HG03108 (cell line): ENCODE measurements around the gene SCD5.

Experiments used
- ATAC-seq: cut with Tn5 transposase; IDR thresholded peaks from one replicate; pipeline ENCODE4 v1.9.1; 2021; ENCODE audit warnings: moderate library complexity; ENCODE audit not compliant: unreplicated experiment

The SCD5 gene

DNA sequence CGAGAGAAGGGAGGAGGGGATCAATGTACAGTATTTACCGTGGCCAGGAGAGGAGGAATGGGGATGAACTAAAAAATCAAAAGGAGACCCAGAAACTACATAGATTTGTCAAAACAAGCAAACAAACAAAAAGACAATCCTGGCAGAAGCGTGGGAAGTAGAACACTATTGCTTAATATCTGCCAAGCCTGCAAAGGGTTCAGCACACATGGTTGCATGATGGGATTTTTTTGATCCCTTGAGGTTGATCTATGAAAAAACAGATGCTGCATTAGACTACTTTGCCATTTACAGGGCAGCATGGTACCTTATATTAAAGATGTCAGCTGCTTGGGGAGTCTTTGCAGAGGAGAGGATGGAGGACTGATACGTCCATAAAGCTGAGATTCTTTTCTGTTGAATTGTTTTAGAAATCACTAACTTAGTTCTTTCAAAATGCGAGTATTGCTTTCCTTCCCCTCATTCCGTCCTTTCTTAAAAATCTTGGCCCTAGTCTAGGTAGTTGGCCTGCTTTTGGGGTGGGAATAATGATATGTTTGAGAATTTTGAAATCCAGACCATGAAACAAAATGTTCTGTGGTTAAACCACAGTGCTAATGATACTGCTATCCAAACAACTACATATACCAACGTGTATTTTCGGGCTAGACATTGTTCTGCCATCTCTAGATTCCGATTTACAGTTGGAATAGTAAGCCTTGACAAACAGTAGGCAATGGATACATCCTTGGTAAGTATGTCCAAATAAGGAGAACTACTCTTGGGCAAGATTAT lies 197.2 kb downstream of the SCD5 start:
- no peak for ATAC-seq

DNA sequence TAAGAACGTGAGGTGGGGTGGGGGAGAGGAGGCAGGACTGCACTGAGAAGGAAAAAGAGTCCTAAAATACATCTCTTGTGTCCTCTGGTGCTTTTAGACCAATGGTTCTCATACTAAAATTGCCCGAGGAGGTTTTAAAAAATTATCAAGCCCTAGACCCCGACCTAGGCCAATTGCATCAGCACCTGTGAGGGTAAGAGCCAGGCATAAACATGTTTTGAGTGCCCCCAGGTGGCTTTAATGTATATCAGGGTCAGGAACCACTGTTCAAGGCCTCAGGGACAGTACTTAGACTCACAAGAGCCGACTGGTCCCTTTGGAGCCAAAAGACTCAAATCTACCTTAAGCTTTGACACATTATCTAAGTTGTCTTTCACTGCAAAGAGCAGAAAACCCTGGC lies 199.3 kb downstream of the SCD5 start:
- ATAC-seq, result no peak

DNA sequence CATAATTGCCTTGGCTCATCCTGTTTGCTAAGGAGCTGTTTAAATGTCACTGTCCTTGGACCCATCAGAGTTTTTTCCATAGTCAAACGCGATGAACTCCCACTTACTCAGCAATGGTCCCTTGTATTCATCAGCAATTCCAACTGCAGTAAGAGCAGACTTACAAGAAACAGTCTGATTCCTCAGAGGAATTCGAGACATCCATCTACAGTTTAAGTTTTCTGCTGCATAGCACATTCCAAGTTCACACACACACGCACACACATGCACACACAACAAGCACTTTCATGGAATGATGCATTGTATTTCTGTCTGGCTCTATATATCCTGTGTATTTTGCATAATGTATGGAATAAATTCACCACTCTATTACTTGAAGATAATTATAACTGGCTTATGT lies 204.1 kb downstream of the SCD5 start:
- ATAC-seq, result no peak

DNA sequence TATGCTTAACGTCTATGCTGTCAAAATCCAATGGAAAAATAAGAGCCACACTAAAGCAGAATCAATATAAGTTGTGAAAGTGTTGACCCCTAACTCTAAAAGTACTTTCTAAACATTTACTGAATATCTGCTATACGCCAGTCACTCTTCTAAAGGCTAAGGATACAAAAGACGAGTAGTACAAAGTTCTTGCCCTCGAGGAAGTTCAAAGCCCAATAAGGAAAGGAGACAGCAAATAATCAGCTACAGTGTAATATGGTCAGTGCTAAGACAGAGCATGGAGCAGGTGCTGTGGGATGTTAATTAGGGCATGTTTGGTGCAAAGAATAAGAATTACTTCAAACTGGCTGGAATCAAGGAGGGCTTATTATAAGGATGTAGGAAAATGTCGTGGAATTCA lies 205.2 kb downstream of the SCD5 start:
- no peak for ATAC-seq

DNA sequence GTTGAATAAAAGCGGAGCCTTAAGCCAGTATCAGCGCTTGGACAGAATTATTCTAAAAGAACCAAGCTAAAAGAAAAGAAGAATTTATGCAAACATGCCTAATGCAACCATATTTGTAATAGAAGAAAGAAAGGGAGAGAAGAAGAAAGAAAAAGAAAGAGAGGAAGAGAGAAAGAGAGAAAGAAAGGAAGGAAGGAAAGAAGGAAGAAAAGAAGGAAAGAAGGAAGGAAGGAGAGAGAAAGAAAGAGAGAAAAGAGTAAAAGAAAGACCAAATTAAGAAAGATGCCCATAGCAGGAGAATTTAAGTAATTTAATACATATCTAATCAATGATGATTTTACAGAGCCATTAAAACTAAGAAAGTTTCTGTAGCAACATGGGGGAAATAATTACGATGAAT lies 206.0 kb downstream of the SCD5 start:
- no peak for ATAC-seq

DNA sequence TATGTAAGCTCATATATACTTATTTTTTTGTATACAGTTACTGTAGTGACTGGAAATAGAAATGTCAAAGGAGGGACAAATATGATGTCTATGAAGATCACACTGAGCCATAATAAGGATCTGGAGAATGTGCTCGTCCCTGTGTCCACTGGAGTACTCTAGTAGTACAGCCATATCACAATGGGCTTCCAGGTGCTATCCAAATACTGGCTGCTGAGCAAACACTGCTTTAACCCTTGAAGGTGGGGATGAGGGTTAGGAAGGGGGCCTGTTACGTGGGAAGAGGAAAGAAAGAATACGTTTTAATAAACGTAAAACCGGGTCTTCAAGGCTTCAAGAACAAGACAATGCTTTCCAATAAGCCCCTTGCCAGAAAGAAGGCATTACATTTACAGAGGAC lies 207.0 kb downstream of the SCD5 start:
- ATAC-seq, result no peak

DNA sequence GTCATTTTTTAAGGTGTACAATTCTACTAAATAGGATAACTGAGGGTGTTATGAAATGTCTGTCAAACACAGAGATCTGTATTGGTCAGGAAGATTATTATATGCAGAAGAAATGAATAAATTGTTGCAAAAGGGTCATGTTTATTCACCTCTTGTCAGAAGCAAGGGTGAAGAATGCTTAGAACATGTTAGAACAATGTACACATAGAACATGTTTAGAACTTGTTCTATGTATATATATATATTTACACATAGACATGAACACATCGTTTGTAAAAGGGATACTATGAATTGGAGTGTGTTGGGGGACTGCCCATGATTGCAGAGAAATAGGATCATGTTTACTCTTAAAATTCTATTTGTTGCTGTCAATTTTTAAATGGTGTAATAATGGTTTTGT lies 208.8 kb downstream of the SCD5 start:
- ATAC-seq, result no peak

DNA sequence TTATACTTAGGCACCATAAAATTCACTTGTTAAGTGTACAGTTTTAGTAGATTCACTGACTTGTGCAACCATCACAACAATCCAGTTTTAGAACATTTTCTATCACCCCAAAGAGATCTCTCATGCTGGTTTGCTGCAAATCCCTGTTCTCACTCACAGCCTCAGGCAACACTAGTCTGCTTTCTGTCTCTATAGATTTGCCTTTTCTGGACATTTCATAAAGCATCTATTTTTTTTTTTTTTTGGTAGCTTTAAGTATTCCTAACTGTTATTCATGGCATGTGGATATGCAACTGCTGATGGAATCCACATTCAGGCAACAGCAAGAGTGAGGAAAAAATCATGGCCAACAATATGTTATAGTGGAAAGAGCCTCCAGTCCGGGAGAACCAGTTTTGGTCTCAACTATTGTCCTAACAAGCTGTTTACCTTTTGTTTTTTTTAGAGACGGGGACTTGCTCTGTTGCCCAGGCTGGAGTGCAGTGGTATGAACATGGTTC lies 209.8 kb downstream of the SCD5 start:
- no peak for ATAC-seq

DNA sequence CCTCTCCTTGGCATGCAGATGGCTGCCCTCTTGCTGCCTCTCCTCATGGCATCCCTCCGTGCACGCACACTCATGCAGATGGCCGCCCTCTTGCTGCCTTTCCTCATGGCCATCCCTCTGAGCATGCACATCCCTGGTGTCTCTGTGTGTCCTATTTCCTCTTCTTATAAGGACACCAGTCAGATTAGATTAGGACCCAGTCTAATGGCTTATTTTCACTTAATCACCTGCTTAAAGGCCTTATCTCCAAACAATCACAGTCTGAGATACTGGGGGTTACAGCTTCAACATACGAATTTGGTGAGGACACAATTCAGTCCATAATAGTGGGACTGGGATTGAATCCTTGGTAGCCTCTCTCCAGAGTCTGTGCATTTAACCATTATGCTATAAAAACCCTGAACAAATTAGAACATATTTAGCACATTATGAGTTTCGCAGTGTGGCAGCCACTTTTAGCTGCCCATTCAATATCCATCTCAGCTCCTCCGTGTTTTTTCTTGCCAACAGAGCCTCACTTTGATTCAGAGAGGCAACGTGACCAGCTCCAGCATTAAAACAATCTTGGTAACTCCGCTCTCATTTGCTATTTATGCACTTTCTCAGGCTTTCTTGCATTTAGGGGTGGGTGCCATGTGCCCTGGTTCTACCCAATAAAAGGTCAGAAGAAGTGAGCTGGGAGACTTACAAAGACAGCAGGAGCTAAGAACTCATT lies 210.6 kb downstream of the SCD5 start:
- ATAC-seq, result no peak

DNA sequence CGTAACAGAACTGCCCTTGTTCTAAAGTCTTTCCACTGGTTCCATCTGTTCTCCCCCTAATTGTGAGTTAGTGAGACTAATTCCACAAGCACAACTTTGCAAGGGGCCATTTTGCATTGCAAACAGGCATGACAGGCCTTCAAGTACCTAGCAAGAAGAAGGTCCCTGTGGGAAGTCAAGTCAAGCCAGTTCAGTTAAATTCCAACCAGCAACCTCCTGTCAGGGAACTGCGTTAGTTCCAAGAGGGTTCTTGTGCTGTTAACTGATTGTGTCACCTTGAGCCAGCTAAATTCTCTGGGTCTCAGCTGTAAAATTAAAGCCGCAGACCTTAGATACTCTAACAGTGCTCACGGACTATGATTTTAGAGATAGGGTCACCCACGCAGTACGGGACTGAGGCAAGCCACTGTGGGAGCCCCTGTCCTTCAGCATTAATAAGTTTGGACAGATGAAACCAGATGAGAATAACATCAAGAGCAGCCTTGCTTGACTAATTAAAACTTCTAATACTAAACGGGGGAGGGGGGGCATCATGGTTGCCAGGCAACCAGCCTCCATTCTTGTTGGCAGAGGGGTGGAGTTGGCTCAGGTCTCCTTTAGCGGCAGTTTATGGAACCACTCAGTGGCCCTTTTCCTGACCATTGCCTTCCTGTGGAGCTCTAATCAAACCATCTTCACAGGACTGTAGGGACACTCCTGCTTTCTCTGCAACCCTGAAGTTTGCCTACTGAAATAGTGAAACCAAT lies 212.7 kb downstream of the SCD5 start:
- ATAC-seq, result no peak

DNA sequence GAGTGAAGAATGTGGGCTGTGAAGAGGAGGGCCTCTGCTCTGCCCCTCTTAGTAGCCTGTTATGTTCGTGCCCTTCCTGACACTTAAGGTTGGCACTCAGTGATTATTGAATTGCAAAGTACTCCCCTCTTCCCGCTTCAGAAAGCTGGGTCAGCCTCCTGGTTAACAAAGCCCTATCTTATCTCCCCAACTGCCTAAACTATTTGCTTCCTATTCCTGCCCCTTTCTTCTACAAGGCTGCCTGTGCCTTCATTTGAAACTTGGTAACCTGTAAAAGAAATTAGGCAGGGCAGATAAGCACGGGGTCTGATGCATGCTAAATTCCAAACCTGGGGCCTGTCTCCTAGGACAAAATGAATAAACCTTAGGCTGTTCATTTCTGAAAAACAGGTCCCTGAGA lies 213.7 kb downstream of the SCD5 start:
- ATAC-seq, result no peak

DNA sequence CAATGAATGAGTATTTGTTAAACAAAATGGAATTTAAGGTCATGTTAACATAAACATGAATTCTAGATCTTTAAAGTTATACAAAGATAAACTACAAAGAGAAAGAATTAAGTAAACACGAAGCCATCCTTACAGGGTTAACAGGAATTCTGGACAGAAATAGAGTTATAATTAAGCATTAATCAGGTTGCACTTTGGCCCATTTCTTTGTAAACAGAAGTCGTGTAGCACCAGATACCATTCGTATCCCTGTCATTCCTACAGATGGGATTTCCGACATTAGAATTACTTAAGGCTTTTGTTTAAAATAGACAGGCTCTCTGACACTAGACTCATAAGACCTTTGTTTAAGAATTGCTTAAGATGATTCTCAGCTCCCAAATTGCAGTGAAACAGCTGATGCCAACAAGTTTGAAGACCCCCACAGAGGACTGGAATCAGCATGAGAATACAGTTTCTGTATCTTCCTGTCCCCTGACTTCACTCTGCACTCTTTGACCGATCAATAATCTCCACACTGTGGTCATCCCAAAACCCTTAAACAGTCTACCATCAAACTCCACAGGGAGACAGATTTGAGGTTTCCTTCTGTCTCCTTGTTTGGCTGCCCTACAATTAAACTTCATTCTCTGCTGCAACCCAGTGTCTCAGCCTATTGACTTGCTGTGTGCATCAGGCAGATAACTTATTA lies 214.6 kb downstream of the SCD5 start:
- ATAC-seq, result no peak

DNA sequence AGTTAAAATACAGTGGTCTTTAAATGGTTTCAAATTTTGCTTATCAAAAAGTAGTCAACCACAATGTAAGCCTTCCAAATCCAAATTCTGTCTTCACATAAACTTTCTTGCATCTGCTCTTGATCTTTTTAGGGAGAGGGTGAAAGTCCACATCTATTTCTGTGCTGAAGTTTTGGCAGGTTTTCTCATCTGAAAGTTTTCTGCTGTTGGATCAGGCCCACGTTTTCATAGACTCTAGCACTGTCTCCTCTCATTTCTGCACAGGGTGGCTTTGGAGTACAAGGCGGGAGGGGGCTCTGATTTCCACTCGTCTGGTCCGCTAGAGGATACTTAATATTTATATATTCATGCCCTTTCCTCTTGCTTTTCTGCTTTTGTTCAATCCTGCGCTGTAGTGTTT lies 218.7 kb downstream of the SCD5 start:
- ATAC-seq, result no peak
